T-cell (primary cell): ENCODE measurements around the gene RHEB. TPM values are rescaled to one million over a fixed set of nuclear protein-coding genes. Genes with fewer than 3 reads are reported as not detected.

Experiments used
- ATAC-seq, 4 experiments: fragments of 200-7000 bp in 3 of 4; fragments of 150-1000 bp in 1 of 4; cut with Tn5 transposase; replicated peaks in 1 of 4; 1 replicate in 3 of 4; 2 replicates in 1 of 4; pipeline ENCODE4 v1.10.0; 2021; ENCODE audit warnings: moderate library complexity in 3 of 4, mild to moderate bottlenecking in 2 of 4, moderate number of reproducible peaks in 1 of 4
- CTCF ChIA-PET, 2 donors: fragments of 300-600 bp; sonication (Branson Sonifier 250); formaldehyde crosslinking; loops; one replicate each; lab custom pipeline; 2022; ENCODE audit warnings: antibody characterized with exemption in 2 of 2; lab: Charles Lee
- POLR2A ChIA-PET, 2 donors: fragments of 300-600 bp; sonication (Branson Sonifier 250); formaldehyde crosslinking; loops; one replicate each; lab custom pipeline; 2022; ENCODE audit warnings: antibody characterized with exemption in 2 of 2; lab: Charles Lee
- DNase-seq, 35 experiments: peaks; one replicate each; pipeline versions ENCODE4 v3.0.0 to v3.0.0-alpha.2; 2013 to 2023
- H3K27ac ChIP-seq: one replicate; pipeline ENCODE4 v1.5.1; 2013; ENCODE audit warnings: low read length
- H3K27me3 ChIP-seq, 2 experiments: replicated peaks in 1 of 2; 1 replicate in 1 of 2; 2 replicates in 1 of 2; pipeline versions ENCODE4 v1.6.1 to v1.7.0; 2013; ENCODE audit warnings: low read length in 1 of 2, mixed read lengths in 1 of 2; ENCODE audit not compliant: control insufficient read depth in 2 of 2, insufficient read depth in 2 of 2; ENCODE audit errors: extremely low read depth in 1 of 2
- H3K36me3 ChIP-seq, 2 donors: 1 replicate in 1 of 2; 2 replicates in 1 of 2; pipeline versions ENCODE4 v1.6.1 to v1.7.0; 2013; ENCODE audit warnings: low read length in 1 of 2; ENCODE audit not compliant: control insufficient read depth in 2 of 2, insufficient read depth in 1 of 2; ENCODE audit errors: extremely low read depth in 1 of 2
- H3K4me1 ChIP-seq, 2 experiments: 1 replicate in 1 of 2; 2 replicates in 1 of 2; pipeline versions ENCODE4 v1.6.1 to v1.7.0; 2013; ENCODE audit warnings: low read length in 2 of 2, mixed read lengths in 1 of 2; ENCODE audit not compliant: insufficient read depth in 2 of 2, control insufficient read depth in 1 of 2; ENCODE audit errors: extremely low read depth in 1 of 2
- H3K4me3 ChIP-seq, 2 donors: 1 replicate in 1 of 2; 2 replicates in 1 of 2; pipeline versions ENCODE4 v1.5.1 to v1.7.0; 2013; ENCODE audit warnings: mild to moderate bottlenecking in 2 of 2, low read length in 1 of 2, moderate library complexity in 1 of 2; ENCODE audit not compliant: control insufficient read depth in 1 of 2; ENCODE audit errors: extremely low read depth in 1 of 2
- H3K9me3 ChIP-seq: 2 replicates; pipeline ENCODE4 v1.7.0; 2013
- H3K27ac Mint-ChIP-seq, 2 donors: one replicate each; pipeline ENCODE4 v1.8.0; 2020 to 2021; ENCODE audit warnings: mild to moderate bottlenecking in 2 of 2, mixed read lengths in 2 of 2
- H3K27me3 Mint-ChIP-seq, 2 donors: one replicate each; pipeline ENCODE4 v1.8.0; 2021 to 2022; ENCODE audit warnings: mixed read lengths in 2 of 2
- H3K36me3 Mint-ChIP-seq: one replicate; pipeline ENCODE4 v1.8.0; 2021; ENCODE audit warnings: mixed read lengths
- H3K4me1 Mint-ChIP-seq, 3 donors: one replicate each; pipeline ENCODE4 v1.8.0; 2020 to 2022; ENCODE audit warnings: mixed read lengths in 3 of 3, mild to moderate bottlenecking in 1 of 3
- H3K4me3 Mint-ChIP-seq, 3 donors: one replicate each; pipeline ENCODE4 v1.8.0; 2020 to 2022; ENCODE audit warnings: mild to moderate bottlenecking in 3 of 3, mixed read lengths in 3 of 3, moderate library complexity in 3 of 3
- H3K9me3 Mint-ChIP-seq, 3 donors: one replicate each; pipeline ENCODE4 v1.8.0; 2020 to 2022; ENCODE audit warnings: mixed read lengths in 3 of 3
- WGBS: methylation state at CpG from one replicate; pipeline ENCODE4 v1.1.5; 2013; ENCODE audit warnings: missing lambda C conversion rate; ENCODE audit not compliant: insufficient coverage; 5-methylcytosine and 5-hydroxymethylcytosine counted together
- total RNA-seq, 35 experiments: library from RNA in 6 of 35; stranded (reverse) in 6 of 35; fragments of 120-200 nt in 1 of 35; gene quantifications; one replicate each; pipeline versions ENCODE4 v1.2.1 to v1.2.4 and lab custom pipeline; 2013 to 2026

RHEB gene
- total RNA-seq (10 to 100 TPM; 35.8 to 46.0 (median 41.6) TPM), total RNA-seq (lab: John Stamatoyannopoulos, UW) (29.0 to 115 (median 44.0) reads per million in 29 experiments)
- 47.1 TPM for total RNA-seq (2013)

- Mint-ChIP-seq H3K4me3 (peak within 1 kb of the TSS; percentile 80 to 94 (median 86)), H3K4me1 (peaks cover 37% of the 10 kb centered on the region in 3 donors), H3K27ac (peak within 1 kb of the TSS; percentile 97), H3K27me3 (no peaks in the 10 kb centered on the region), H3K9me3 (no peaks in the 10 kb centered on the region), H3K36me3 (no peaks in the 10 kb centered on the region)
- ATAC-seq (peak; percentile 82 to 87 (median 85)), DNase-seq (peak; percentile 94 to 99 (median 98))
- ChIA-PET CTCF (interaction anchor here in 1 of 2 donors (0.6 to 1.1 kb wide), 2 partner anchors 37 to 112 kb away, joined by 5 to 6 read pairs; no protein-coding TSS in a partner anchor), POLR2A (interaction anchor here (0.6 to 1.3 kb wide), 4 partner anchors 15 to 749 kb away, joined by 3 to 6 read pairs (median 5); no protein-coding TSS in a partner anchor)
- Histone ChIP-seq H3K27ac (peak within 1 kb of the TSS; percentile 68), H3K4me1 (peaks cover 17 to 35% of the 10 kb centered on the region in 2 experiments), H3K9me3 (no peaks in the 10 kb centered on the region), H3K4me3 (peak within 1 kb of the TSS; percentile 64 to 74), H3K36me3 (no peaks in the 10 kb centered on the region), H3K27me3 (peaks cover 0 to 4% of the 10 kb centered on the region in 2 experiments)
- WGBS: under 1% methylated on average over 22 of the region's 66 CpGs
These were observed at the start of gene RHEB for GRCh38 chr7:151519765-151520418. RHEB (minus strand) TSS chr7:151519895; CDS start chr7:151519511, 384 bp downstream.

- no peak for ATAC-seq
- Histone ChIP-seq H3K27me3 (no peaks in the 10 kb centered on the region), H3K27ac (no peak overlapping the region), H3K4me1 (no peaks in the 10 kb centered on the region), H3K4me3 (no peak overlapping the region), H3K9me3 (no peaks in the 10 kb centered on the region), H3K36me3 (peaks cover 0 to 42% of the 10 kb centered on the region in 2 donors)
- Mint-ChIP-seq H3K9me3 (no peaks in the 10 kb centered on the region), H3K4me3 (no peak overlapping the region), H3K27ac (no peak overlapping the region), H3K4me1 (no peaks in the 10 kb centered on the region), H3K36me3 (peaks cover 35% of the 10 kb centered on the region), H3K27me3 (no peaks in the 10 kb centered on the region)
- no peak for DNase-seq
- WGBS: no CpG with 5 or more reads among the region's 8 CpGs
- ChIA-PET CTCF (no interaction called here), POLR2A (no interaction called here)
These were observed 47.2 kb upstream of the RHEB start for GRCh38 chr7:151566897-151567320.

- H3K27ac Mint-ChIP-seq: no peak overlapping the region
- CTCF ChIA-PET: no interaction called here
These were observed 45.8 kb upstream of the RHEB start for GRCh38 chr7:151565541-151565940.

GRCh38 chr7:151560243-151560642 is 40.5 kb upstream of the RHEB start:
- Histone ChIP-seq H3K36me3 (peaks cover 0 to 57% of the 10 kb centered on the region in 2 donors), H3K4me1 (peaks cover 0 to 5% of the 10 kb centered on the region in 2 experiments), H3K4me3 (no peak overlapping the region), H3K27ac (peak overlapping the region; percentile 50), H3K27me3 (no peaks in the 10 kb centered on the region), H3K9me3 (no peaks in the 10 kb centered on the region)
- Mint-ChIP-seq H3K4me3 (peak overlapping the region in 2 of 3 donors; percentile 10 to 51), H3K27me3 (no peaks in the 10 kb centered on the region), H3K4me1 (peaks cover 10 to 15% (median 15%) of the 10 kb centered on the region in 3 donors), H3K27ac (peak overlapping the region; percentile 64 to 68), H3K9me3 (no peaks in the 10 kb centered on the region), H3K36me3 (peaks cover 62% of the 10 kb centered on the region)
- ChIA-PET CTCF (no interaction called here), POLR2A (no interaction called here)
- WGBS: no CpG with 5 or more reads among the region's 9 CpGs
- DNase-seq (peak in 1 of 35 experiments; percentile 9), ATAC-seq (peak in 2 of 4 experiments; percentile 38 to 51)

More at GRCh38 chr7:151565541-151565940, 45.8 kb upstream of the RHEB start:
- no peak overlapping the region for H3K27ac ChIP-seq
- Mint-ChIP-seq H3K4me3 (no peak overlapping the region), H3K9me3 (no peaks in the 10 kb centered on the region), H3K36me3 (peaks cover 42% of the 10 kb centered on the region), H3K27me3 (no peaks in the 10 kb centered on the region), H3K4me1 (peaks cover 3 to 4% (median 4%) of the 10 kb centered on the region in 3 donors)
- no peaks in the 10 kb centered on the region for H3K27me3 ChIP-seq
- ATAC-seq: no peak
- POLR2A ChIA-PET: no interaction called here
- H3K4me1 ChIP-seq: peaks cover 0 to 1% of the 10 kb centered on the region in 2 experiments
- no peak overlapping the region for H3K4me3 ChIP-seq
- no peaks in the 10 kb centered on the region for H3K9me3 ChIP-seq
- 100% methylated on average over 1 of the region's 9 CpGs for WGBS
- H3K36me3 ChIP-seq: peaks cover 0 to 40% of the 10 kb centered on the region in 2 donors
- DNase-seq: no peak

GRCh38 chr7:151559557-151560183 is 40.0 kb upstream of the RHEB start:
- CTCF ChIA-PET: no interaction called here
- H3K4me3 Mint-ChIP-seq: peak overlapping the region in 1 of 3 donors; percentile 51
- no peak for DNase-seq
- Histone ChIP-seq H3K27me3 (no peaks in the 10 kb centered on the region), H3K4me1 (peaks cover 0 to 5% of the 10 kb centered on the region in 2 experiments), H3K4me3 (no peak overlapping the region), H3K27ac (peak overlapping the region; percentile 50), H3K36me3 (peaks cover 0 to 54% of the 10 kb centered on the region in 2 donors), H3K9me3 (no peaks in the 10 kb centered on the region)
- no peaks in the 10 kb centered on the region for H3K9me3 Mint-ChIP-seq
- peak overlapping the region; percentile 64 to 68 for H3K27ac Mint-ChIP-seq
- H3K36me3 Mint-ChIP-seq: peaks cover 62% of the 10 kb centered on the region
- POLR2A ChIA-PET: no interaction called here
- no peaks in the 10 kb centered on the region for H3K27me3 Mint-ChIP-seq
- no peak for ATAC-seq
- H3K4me1 Mint-ChIP-seq: peaks cover 10 to 15% (median 15%) of the 10 kb centered on the region in 3 donors
- WGBS: 67% methylated on average over 2 of the region's 5 CpGs

- Histone ChIP-seq H3K27ac (no peak overlapping the region), H3K4me1 (peaks cover 0 to 5% of the 10 kb centered on the region in 2 experiments), H3K27me3 (peaks cover 0 to 2% of the 10 kb centered on the region in 2 experiments), H3K9me3 (no peaks in the 10 kb centered on the region), H3K4me3 (no peak overlapping the region), H3K36me3 (peaks cover 0 to 43% of the 10 kb centered on the region in 2 donors)
- Mint-ChIP-seq H3K4me1 (peaks cover 10 to 15% (median 15%) of the 10 kb centered on the region in 3 donors), H3K4me3 (no peak overlapping the region), H3K36me3 (peaks cover 53% of the 10 kb centered on the region), H3K27me3 (no peaks in the 10 kb centered on the region), H3K9me3 (no peaks in the 10 kb centered on the region), H3K27ac (no peak overlapping the region)
- 93% methylated on average over 5 of the region's 6 CpGs for WGBS
- ATAC-seq: no peak
- POLR2A ChIA-PET: interaction anchor here in 1 of 2 donors (0.6 kb wide), 1 partner anchor 1129 kb away, joined by 3 read pairs; no protein-coding TSS in a partner anchor
- no peak for DNase-seq
- CTCF ChIA-PET: no interaction called here
These were observed 38.9 kb upstream of the RHEB start for GRCh38 chr7:151558575-151558974.
